Measurements from ENCODE around the gene SEL1L. TPM values are rescaled to one million over a fixed set of nuclear protein-coding genes. Genes with fewer than 3 reads are reported as not detected.

The SEL1L gene
- total and polyA plus RNA-seq, 2 of the 13 experiments (the other 11 are each of a cell fraction or from before 2014, with no cell fraction given) = 15.3 to 61.0 TPM

DNA sequence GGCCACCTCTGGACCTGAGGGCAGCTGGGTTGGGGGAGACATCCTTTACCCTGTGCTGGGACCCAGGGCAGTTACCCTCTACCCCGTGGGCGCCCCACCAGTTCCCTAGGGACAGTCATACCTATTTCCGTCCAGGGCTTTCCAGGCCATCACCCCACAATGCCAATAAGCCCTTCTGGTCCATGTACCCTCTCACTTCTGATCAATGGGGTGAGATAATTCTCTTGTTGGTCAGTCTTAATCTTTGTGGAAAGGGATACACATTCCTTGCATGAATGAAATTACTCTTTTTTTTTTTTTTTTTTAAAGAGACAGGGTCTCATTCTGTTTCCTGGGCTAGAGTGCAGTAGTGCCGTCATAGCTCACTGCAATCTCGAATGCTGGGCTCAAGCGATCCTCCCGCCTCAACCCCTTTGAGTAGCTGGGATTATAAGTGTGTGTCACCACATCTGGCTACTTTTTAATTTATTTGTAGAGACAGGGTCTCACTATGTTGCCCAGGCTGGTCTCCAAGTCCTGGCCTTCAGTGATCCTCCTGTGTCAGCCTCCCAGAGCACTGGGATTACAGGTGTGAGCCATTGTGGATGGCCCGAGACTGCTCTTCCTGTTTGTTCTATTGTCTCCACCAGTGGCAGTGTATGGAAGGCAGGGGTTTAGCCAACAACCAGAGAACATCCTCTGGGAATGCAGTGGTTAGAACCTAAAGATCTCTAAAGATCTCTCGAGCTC is 87.2 kb downstream of the SEL1L start:
- in situ Hi-C loops (cut with HindIII; ENCODE audit: extremely low pct_ligation_motif_present, low pct_unique_long_range_greater_than_20kb) = no loop called here
- Histone ChIP-seq H3K36me3 (replicated peaks in 1 of 2; ENCODE audit: control insufficient read depth in 1 of 2, insufficient read depth in 2 of 2, low read length in 2 of 2) (no peaks in the 10 kb centered on the region), H3K4me3 (replicated peaks in 1 of 3; ENCODE audit: insufficient read depth in 1 of 3, low read depth in 2 of 3, low read length in 3 of 3) (no peak overlapping the region), H3K9ac (ENCODE audit: insufficient read depth, low read depth, low read length) (no peak overlapping the region), H3K79me2 (ENCODE audit: insufficient read depth, low read length) (no peaks in the 10 kb centered on the region), H4K20me1 (ENCODE audit: insufficient read depth, low read length) (no peaks in the 10 kb centered on the region), H3K9me3 (ENCODE audit: low read length) (no peaks in the 10 kb centered on the region), H2AFZ (ENCODE audit: low read length) (no peak overlapping the region), H3K27me3 (ENCODE audit: control insufficient read depth in 1 of 2, insufficient read depth in 2 of 2, low read length in 2 of 2) (no peaks in the 10 kb centered on the region), H3K4me2 (ENCODE audit: low read depth, low read length) (peak overlapping the region; percentile 28; the same call in 1 of the 2 replicates), H3K4me1 (ENCODE audit: insufficient read depth, low read length) (peaks cover 42% of the 10 kb centered on the region), H3K27ac (ENCODE audit: extremely low read length, insufficient read depth, low read length) (no peak overlapping the region)
- FAIRE-seq (no peak), DNase-seq (ENCODE audit: low spot score) (no peak), ATAC-seq (peak; percentile 51)
- TF ChIP-seq ZNF770 (CRISPR knock-in tag; IDR thresholded peaks at IDR 0.05) (peak; percentile 87), ZNF121 (CRISPR knock-in tag; IDR thresholded peaks at IDR 0.05) (peak; percentile 69), ZFP91 (CRISPR knock-in tag; IDR thresholded peaks at IDR 0.05; ENCODE audit: borderline replicate concordance) (peak; percentile 67; the same call in 1 of the 2 replicates), TFDP2 (CRISPR knock-in tag; IDR thresholded peaks at IDR 0.05) (no peak)
- TF ChIP-seq, protein P1, sequence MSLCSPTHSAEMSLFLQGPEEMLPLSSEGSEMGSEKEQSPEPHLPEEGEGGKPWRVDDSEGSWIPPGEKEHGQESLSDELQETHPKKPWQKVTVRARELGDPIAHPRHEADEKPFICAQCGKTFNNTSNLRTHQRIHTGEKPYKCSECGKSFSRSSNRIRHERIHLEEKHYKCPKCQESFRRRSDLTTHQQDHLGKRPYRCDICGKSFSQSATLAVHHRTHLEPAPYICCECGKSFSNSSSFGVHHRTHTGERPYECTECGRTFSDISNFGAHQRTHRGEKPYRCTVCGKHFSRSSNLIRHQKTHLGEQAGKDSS (CRISPR knock-in tag; IDR thresholded peaks at IDR 0.05; ENCODE audit: borderline replicate concordance, low read depth) = peak; percentile 87; the same call in 1 of the 2 replicates
- no TSS peak for BruUV-seq (replicated peaks)
- intact Hi-C loops (cut with micrococcal nuclease; ENCODE audit: unreplicated experiment) = no loop called here
- 31% methylated on average over 9 of the region's 9 CpGs for WGBS (ENCODE audit: low lambda C conversion rate)
- ChIA-PET POLR2A (interaction anchor here (1.0 kb wide), 1 partner anchor 10 kb away, joined by 3 read pairs; no protein-coding TSS in a partner anchor), CTCF (ENCODE audit: low intra/inter-chr PET ratio, low total read pairs) (no interaction called here)
